Measurements from ENCODE around the gene JSRP1.

GRCh38 chr19:2255112-2255845, 938 bp downstream of the JSRP1 start:
- TF ChIP-seq REST (IDR thresholded peaks at IDR 0.05; ENCODE audit: low read depth, low read length), result no peak
- TF ChIP-seq, protein P1, sequence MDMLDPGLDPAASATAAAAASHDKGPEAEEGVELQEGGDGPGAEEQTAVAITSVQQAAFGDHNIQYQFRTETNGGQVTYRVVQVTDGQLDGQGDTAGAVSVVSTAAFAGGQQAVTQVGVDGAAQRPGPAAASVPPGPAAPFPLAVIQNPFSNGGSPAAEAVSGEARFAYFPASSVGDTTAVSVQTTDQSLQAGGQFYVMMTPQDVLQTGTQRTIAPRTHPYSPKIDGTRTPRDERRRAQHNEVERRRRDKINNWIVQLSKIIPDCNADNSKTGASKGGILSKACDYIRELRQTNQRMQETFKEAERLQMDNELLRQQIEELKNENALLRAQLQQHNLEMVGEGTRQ (IDR thresholded peaks at IDR 0.05; ENCODE audit: borderline replicate concordance, low read depth, low read length), result no peak
- no peak for TF ChIP-seq NFYA (IDR thresholded peaks at IDR 0.05; ENCODE audit: borderline replicate concordance, low read depth, low read length)
- no peak for TF ChIP-seq CREB1 (IDR thresholded peaks at IDR 0.05; ENCODE audit: low read depth)
- TF ChIP-seq EZH2 (IDR thresholded peaks at IDR 0.05; ENCODE audit: borderline replicate concordance, control insufficient read depth, low read depth, low read length), result no peak
- TF ChIP-seq, protein P2, sequence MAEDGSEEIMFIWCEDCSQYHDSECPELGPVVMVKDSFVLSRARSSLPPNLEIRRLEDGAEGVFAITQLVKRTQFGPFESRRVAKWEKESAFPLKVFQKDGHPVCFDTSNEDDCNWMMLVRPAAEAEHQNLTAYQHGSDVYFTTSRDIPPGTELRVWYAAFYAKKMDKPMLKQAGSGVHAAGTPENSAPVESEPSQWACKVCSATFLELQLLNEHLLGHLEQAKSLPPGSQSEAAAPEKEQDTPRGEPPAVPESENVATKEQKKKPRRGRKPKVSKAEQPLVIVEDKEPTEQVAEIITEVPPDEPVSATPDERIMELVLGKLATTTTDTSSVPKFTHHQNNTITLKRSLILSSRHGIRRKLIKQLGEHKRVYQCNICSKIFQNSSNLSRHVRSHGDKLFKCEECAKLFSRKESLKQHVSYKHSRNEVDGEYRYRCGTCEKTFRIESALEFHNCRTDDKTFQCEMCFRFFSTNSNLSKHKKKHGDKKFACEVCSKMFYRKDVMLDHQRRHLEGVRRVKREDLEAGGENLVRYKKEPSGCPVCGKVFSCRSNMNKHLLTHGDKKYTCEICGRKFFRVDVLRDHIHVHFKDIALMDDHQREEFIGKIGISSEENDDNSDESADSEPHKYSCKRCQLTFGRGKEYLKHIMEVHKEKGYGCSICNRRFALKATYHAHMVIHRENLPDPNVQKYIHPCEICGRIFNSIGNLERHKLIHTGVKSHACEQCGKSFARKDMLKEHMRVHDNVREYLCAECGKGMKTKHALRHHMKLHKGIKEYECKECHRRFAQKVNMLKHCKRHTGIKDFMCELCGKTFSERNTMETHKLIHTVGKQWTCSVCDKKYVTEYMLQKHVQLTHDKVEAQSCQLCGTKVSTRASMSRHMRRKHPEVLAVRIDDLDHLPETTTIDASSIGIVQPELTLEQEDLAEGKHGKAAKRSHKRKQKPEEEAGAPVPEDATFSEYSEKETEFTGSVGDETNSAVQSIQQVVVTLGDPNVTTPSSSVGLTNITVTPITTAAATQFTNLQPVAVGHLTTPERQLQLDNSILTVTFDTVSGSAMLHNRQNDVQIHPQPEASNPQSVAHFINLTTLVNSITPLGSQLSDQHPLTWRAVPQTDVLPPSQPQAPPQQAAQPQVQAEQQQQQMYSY (CRISPR knock-in tag; IDR thresholded peaks at IDR 0.05), result no peak
- TF ChIP-seq, protein P3, sequence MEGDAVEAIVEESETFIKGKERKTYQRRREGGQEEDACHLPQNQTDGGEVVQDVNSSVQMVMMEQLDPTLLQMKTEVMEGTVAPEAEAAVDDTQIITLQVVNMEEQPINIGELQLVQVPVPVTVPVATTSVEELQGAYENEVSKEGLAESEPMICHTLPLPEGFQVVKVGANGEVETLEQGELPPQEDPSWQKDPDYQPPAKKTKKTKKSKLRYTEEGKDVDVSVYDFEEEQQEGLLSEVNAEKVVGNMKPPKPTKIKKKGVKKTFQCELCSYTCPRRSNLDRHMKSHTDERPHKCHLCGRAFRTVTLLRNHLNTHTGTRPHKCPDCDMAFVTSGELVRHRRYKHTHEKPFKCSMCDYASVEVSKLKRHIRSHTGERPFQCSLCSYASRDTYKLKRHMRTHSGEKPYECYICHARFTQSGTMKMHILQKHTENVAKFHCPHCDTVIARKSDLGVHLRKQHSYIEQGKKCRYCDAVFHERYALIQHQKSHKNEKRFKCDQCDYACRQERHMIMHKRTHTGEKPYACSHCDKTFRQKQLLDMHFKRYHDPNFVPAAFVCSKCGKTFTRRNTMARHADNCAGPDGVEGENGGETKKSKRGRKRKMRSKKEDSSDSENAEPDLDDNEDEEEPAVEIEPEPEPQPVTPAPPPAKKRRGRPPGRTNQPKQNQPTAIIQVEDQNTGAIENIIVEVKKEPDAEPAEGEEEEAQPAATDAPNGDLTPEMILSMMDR (IDR thresholded peaks at IDR 0.05 in 2 of 3, conservative IDR thresholded peaks at IDR 0.05 in 1 of 3; ENCODE audit: control insufficient read depth in 2 of 3, extremely low read depth in 1 of 3, insufficient read depth in 1 of 3, low read depth in 3 of 3, low read length in 3 of 3), result no peak
- TF ChIP-seq NFYB (IDR thresholded peaks at IDR 0.05; ENCODE audit: insufficient read depth, low read depth, low read length), result no peak
- TF ChIP-seq EP300 (IDR thresholded peaks at IDR 0.05; ENCODE audit: borderline replicate concordance in 1 of 2, control insufficient read depth in 1 of 2, low read depth in 2 of 2, low read length in 2 of 2), result no peak
- TF ChIP-seq EGR1 (IDR thresholded peaks at IDR 0.05; ENCODE audit: borderline replicate concordance in 1 of 2, low read depth in 2 of 2, low read length in 2 of 2), result no peak
- no peak for TF ChIP-seq PML (IDR thresholded peaks at IDR 0.05; ENCODE audit: low read length)
- TF ChIP-seq CBFB (IDR thresholded peaks at IDR 0.05; ENCODE audit: low read depth), result no peak
- no peak for TF ChIP-seq ZZZ3 (IDR thresholded peaks at IDR 0.05; ENCODE audit: control insufficient read depth, insufficient read length, low read depth)

Measured in GM12878 (cell line).